Tibial artery (tissue), 4 donors: ENCODE measurements around the gene TMEM132A.

Experiments used
- DNase-seq, 2 donors: peaks; one replicate each; pipeline ENCODE4 v3.0.0-alpha.2; 2019
- H3K27ac ChIP-seq, 2 donors: fragments of 200-600 bp; sonication (generic) in 1 of 2; 1 replicate in 1 of 2; 2 replicates in 1 of 2; pipeline ENCODE4 v1.5.1; 2018 to 2019; ENCODE audit warnings: mild to moderate bottlenecking in 1 of 2
- H3K27me3 ChIP-seq, 2 donors: fragments of 200-600 bp; sonication (generic) in 1 of 2; one replicate each; pipeline versions ENCODE4 v1.5.1 to v1.6.0; 2016 to 2019
- H3K36me3 ChIP-seq, 3 donors: fragments of 200-600 bp; sonication (generic) in 2 of 3; one replicate each; pipeline ENCODE4 v1.5.1; 2016 to 2019; ENCODE audit warnings: mild to moderate bottlenecking in 2 of 3
- H3K4me1 ChIP-seq, 4 donors: fragments of 200-600 bp; sonication (generic) in 2 of 4; 1 replicate in 3 of 4; 2 replicates in 1 of 4; pipeline ENCODE4 v1.5.1; 2016 to 2019
- H3K4me3 ChIP-seq, 2 donors: fragments of 200-600 bp; sonication (generic) in 1 of 2; 1 replicate in 1 of 2; 2 replicates in 1 of 2; pipeline ENCODE4 v1.5.1; 2018 to 2019; ENCODE audit warnings: mild to moderate bottlenecking in 2 of 2
- H3K9me3 ChIP-seq, 3 donors: fragments of 200-600 bp; sonication (generic) in 1 of 3; one replicate each; pipeline ENCODE4 v1.5.1; 2016 to 2019
- intact Hi-C: fragments of 100-400 bp; cut with DNase I; formaldehyde crosslinking; loops from one replicate; pipeline ENCODE4 v1.15.0; 2023; ENCODE audit warnings: low total_unique reads
- TF ChIP-seq, protein P1 (sequence below), 2 experiments: fragments of 200-600 bp in 1 of 2; fragments of 450-650 bp in 1 of 2; IDR thresholded peaks; one replicate each; pipeline ENCODE4 v1.5.1; 2017 to 2019; ENCODE audit warnings: antibody characterized with exemption in 2 of 2, mild to moderate bottlenecking in 1 of 2, moderate library complexity in 1 of 2

TMEM132A gene

DNA sequence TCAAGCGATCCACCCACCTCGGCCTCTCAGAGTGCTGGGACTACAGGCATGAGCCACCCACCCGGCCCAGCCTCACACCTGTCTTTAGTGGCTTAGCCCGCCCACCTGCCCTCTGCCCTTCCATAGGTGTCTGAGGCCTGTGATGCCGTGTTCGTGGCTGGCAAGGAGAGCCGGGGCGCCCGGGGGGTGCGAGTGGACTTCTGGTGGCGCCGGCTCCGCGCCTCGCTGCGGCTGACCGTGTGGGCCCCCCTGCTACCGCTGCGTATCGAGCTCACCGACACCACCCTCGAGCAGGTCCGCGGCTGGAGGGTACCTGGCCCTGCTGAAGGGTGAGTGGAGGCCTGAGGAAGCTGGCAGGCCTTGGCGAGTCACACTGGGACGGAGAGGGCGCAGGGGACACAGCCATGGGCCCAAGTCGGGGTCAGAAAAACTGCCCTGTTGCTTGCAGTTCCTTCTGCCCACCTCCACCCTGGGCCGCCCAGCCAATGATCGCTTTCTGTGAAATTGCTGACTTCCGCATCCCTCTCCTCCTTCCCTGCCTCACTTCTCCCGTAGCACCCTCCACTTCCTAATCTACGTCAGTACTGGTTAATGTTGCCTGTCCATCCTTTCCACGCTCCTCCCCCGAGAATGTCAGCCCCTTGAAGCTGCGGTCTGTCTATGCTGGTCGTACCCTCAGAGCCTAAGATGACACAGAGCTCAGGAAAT is 9.3 kb downstream of the TMEM132A start:
- Histone ChIP-seq H3K27ac (no peak overlapping the region), H3K27me3 (peaks cover 0 to 9% of the 10 kb centered on the region in 2 donors), H3K9me3 (no peaks in the 10 kb centered on the region), H3K4me1 (no peaks in the 10 kb centered on the region), H3K36me3 (peaks cover 0 to 22% (median 6%) of the 10 kb centered on the region in 3 donors), H3K4me3 (no peak overlapping the region)
- no peak for DNase-seq
- TF ChIP-seq, protein P1, sequence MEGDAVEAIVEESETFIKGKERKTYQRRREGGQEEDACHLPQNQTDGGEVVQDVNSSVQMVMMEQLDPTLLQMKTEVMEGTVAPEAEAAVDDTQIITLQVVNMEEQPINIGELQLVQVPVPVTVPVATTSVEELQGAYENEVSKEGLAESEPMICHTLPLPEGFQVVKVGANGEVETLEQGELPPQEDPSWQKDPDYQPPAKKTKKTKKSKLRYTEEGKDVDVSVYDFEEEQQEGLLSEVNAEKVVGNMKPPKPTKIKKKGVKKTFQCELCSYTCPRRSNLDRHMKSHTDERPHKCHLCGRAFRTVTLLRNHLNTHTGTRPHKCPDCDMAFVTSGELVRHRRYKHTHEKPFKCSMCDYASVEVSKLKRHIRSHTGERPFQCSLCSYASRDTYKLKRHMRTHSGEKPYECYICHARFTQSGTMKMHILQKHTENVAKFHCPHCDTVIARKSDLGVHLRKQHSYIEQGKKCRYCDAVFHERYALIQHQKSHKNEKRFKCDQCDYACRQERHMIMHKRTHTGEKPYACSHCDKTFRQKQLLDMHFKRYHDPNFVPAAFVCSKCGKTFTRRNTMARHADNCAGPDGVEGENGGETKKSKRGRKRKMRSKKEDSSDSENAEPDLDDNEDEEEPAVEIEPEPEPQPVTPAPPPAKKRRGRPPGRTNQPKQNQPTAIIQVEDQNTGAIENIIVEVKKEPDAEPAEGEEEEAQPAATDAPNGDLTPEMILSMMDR (IDR thresholded peaks at IDR 0.05): no peak
- intact Hi-C loops: no loop called here

DNA sequence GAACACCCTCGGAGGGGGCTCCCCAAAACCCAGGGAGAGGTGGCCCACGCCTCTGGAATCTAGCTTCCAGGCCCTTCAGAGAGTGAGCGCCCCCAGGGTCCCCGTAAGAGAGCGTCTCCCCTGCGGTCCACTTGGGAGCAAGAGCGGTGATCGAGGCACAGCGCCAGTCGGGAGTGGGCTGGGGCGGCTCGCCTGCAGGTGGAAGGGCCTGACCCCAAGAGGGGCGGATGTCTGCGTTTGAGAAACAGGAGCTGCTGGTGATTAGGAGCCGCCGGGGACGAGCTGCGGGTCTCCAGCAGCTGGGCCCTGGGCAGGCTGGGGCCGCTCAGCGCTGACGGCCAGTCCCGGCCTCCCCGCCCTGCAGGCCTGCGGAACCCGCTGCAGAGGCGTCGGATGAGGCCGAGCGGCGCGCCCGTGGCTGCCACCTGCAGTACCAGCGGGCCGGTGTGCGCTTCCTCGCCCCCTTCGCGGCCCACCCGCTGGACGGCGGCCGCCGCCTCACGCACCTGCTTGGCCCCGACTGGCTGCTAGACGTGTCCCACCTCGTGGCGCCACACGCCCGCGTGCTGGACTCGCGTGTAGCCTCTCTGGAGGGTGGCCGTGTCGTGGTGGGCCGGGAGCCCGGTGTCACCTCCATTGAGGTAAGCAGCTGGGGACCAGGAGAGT is 10.0 kb downstream of the TMEM132A start:
- TF ChIP-seq, protein P1 (IDR thresholded peaks at IDR 0.05): no peak
- Histone ChIP-seq H3K4me3 (no peak overlapping the region), H3K36me3 (peaks cover 0 to 29% (median 13%) of the 10 kb centered on the region in 3 donors), H3K4me1 (no peaks in the 10 kb centered on the region), H3K9me3 (no peaks in the 10 kb centered on the region), H3K27me3 (peaks cover 0 to 9% of the 10 kb centered on the region in 2 donors), H3K27ac (no peak overlapping the region)
- no peak for DNase-seq
- intact Hi-C loops: no loop called here

DNA sequence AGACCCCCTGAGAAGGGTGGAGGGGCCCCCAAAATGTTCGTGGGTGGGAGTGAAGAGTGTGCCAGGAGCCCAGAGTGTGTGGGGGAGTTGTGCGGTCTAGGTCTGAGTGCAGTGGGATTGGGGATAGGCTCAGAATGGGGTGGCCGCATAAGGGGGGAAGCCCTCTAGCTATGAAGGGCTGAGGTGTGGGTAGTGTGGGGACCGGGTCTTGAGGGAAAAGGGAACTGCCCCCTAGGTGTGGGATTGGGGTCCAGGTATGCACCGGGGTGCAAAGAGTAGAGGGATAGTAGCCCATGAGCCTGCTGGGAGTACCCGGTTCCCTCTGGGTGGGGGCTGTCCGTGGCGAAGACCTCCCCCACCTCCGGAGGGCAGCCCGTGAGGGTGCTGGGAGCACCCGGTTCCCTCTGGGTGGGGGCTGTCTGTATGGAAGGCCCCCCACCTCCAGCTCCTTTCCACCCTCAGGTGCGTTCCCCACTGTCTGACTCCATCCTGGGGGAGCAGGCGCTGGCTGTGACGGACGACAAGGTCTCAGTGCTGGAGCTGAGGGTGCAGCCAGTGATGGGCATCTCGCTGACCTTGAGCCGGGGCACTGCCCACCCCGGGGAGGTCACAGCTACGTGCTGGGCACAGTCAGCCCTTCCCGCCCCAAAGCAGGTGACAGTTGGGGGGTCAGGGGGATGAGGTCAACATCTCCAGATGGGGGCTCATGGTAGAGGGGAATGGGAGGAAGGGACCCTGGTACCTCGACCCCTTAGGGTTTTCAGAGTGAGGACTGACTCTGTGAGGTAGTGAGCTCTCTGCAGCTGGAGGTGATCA is 10.7 kb downstream of the TMEM132A start:
- intact Hi-C loops: no loop called here
- H3K27ac ChIP-seq: no peak overlapping the region

DNA sequence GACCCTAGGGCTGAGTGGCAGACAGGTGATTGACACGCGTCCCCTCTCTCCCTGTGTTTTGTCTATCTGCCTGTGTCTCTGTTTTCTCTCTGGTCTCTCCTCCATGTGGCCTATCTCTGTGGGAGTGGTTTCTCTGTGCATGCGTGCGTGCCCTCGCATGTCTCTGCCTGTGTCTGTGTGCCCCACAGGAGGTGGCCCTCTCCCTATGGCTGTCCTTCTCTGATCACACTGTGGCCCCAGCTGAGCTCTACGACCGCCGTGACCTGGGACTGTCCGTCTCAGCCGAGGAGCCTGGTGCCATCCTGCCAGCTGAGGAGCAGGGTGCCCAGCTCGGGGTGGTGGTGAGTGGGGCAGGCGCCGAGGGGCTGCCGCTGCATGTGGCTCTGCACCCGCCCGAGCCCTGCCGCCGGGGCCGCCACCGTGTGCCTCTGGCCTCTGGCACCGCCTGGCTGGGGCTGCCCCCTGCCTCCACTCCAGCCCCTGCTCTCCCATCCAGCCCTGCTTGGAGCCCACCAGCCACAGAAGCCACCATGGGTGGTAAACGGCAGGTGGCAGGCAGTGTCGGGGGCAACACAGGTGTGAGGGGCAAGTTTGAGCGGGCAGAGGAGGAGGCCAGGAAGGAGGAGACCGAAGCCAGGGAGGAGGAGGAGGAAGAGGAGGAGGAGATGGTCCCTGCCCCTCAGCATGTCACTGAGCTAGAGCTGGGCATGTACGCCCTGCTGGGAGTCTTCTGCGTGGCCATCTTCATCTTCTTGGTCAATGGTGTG is 11.6 kb downstream of the TMEM132A start:
- TF ChIP-seq, protein P1 (IDR thresholded peaks at IDR 0.05): no peak
- Histone ChIP-seq H3K4me3 (no peak overlapping the region), H3K27ac (no peak overlapping the region), H3K27me3 (peaks cover 0 to 9% of the 10 kb centered on the region in 2 donors), H3K4me1 (no peaks in the 10 kb centered on the region), H3K36me3 (peaks cover 0 to 38% (median 23%) of the 10 kb centered on the region in 3 donors), H3K9me3 (no peaks in the 10 kb centered on the region)
- DNase-seq: no peak
- intact Hi-C loops: no loop called here

More for the DNA sequence above, 10.7 kb downstream of the TMEM132A start:
- peaks cover 0 to 36% (median 15%) of the 10 kb centered on the region in 3 donors for H3K36me3 ChIP-seq
- no peak overlapping the region for H3K4me3 ChIP-seq
- no peak for DNase-seq
- no peaks in the 10 kb centered on the region for H3K4me1 ChIP-seq
- peaks cover 0 to 9% of the 10 kb centered on the region in 2 donors for H3K27me3 ChIP-seq
- TF ChIP-seq, protein P1 (IDR thresholded peaks at IDR 0.05): no peak
- H3K9me3 ChIP-seq: no peaks in the 10 kb centered on the region
